B cell (primary cell): ENCODE results near the gene FREM2. TPM values are rescaled to one million over a fixed set of nuclear protein-coding genes. Genes with fewer than 3 reads are reported as not detected.

ENCODE experiments used
- ATAC-seq: fragments of 200-7000 bp; cut with Tn5 transposase; one replicate; pipeline ENCODE4 v1.10.0; 2021; ENCODE audit warnings: low read depth, mild to moderate bottlenecking, moderate number of reproducible peaks, moderate library complexity
- CTCF ChIA-PET: fragments of 350-600 bp; sonication (Branson Sonifier 250); formaldehyde crosslinking; loops from one replicate; lab custom pipeline; 2021; ENCODE audit warnings: antibody characterized with exemption, inconsistent platforms; lab: Charles Lee
- POLR2A ChIA-PET: fragments of 350-600 bp; sonication (Branson Sonifier 250); formaldehyde crosslinking; loops from one replicate; lab custom pipeline; 2021; ENCODE audit warnings: antibody characterized with exemption; lab: Charles Lee
- DNase-seq: peaks from one replicate; pipeline ENCODE4 v3.0.0; 2013
- H2AFZ ChIP-seq: 2 replicates; pipeline ENCODE4 v1.6.1; 2012; ENCODE audit warnings: mild to moderate bottlenecking, low read depth, low read length; ENCODE audit not compliant: insufficient read depth, poor library complexity, severe bottlenecking
- H3K27ac ChIP-seq, 2 donors: 1 replicate in 1 of 2; 2 replicates in 1 of 2; pipeline ENCODE4 v1.5.1; 2012 to 2013; ENCODE audit warnings: low read length in 2 of 2, mild to moderate bottlenecking in 2 of 2, moderate library complexity in 1 of 2
- H3K27me3 ChIP-seq, 4 experiments: fragments of 200-600 bp in 1 of 4; sonication (generic) in 1 of 4; replicated peaks in 1 of 4; 1 replicate in 2 of 4; 2 replicates in 2 of 4; pipeline versions ENCODE4 v1.6.1 to v1.7.0; 2013 to 2016; ENCODE audit warnings: low read length in 3 of 4, mild to moderate bottlenecking in 2 of 4, mixed read lengths in 1 of 4, moderate library complexity in 1 of 4; ENCODE audit not compliant: insufficient read depth in 4 of 4, control insufficient read depth in 3 of 4; ENCODE audit errors: control extremely low read depth in 1 of 4
- H3K36me3 ChIP-seq, 2 experiments: replicated peaks in 1 of 2; 1 replicate in 1 of 2; 2 replicates in 1 of 2; pipeline versions ENCODE4 v1.6.1 to v1.7.1; 2013; ENCODE audit warnings: low read length in 1 of 2; ENCODE audit not compliant: insufficient read depth in 2 of 2, control insufficient read depth in 1 of 2; ENCODE audit errors: control extremely low read depth in 1 of 2, extremely low read depth in 1 of 2
- H3K4me1 ChIP-seq, 2 donors: fragments of 200-600 bp in 1 of 2; sonication (generic) in 1 of 2; 1 replicate in 1 of 2; 2 replicates in 1 of 2; pipeline versions ENCODE4 v1.5.1 to v1.6.1; 2013 to 2017; ENCODE audit warnings: low read length in 2 of 2; ENCODE audit not compliant: control insufficient read depth in 2 of 2, insufficient read depth in 2 of 2
- H3K4me2 ChIP-seq: replicated peaks from 2 replicates; pipeline ENCODE3; 2012; ENCODE audit warnings: mild to moderate bottlenecking, low read depth, low read length; ENCODE audit not compliant: poor library complexity, severe bottlenecking
- H3K4me3 ChIP-seq, 5 experiments: fragments of 200-600 bp in 1 of 5; sonication (generic) in 1 of 5; 1 replicate in 3 of 5; 2 replicates in 2 of 5; pipeline versions ENCODE4 v1.5.1 to v1.7.0; 2011 to 2016; ENCODE audit warnings: low read length in 4 of 5, mild to moderate bottlenecking in 4 of 5, low read depth in 2 of 5, control low read depth in 1 of 5, moderate library complexity in 1 of 5; ENCODE audit not compliant: insufficient read depth in 1 of 5; ENCODE audit errors: control extremely low read depth in 1 of 5, extremely low read depth in 1 of 5
- H3K79me2 ChIP-seq: fragments of 200-600 bp; sonication (generic); one replicate; pipeline ENCODE4 v1.6.0; 2016; ENCODE audit warnings: low read length; ENCODE audit not compliant: control insufficient read depth, insufficient read depth
- H3K9ac ChIP-seq: fragments of 200-600 bp; sonication (generic); 2 replicates; pipeline ENCODE4 v1.6.1; 2017; ENCODE audit warnings: mild to moderate bottlenecking, low read length, moderate library complexity
- H3K9me3 ChIP-seq, 3 donors: one replicate each; pipeline versions ENCODE4 v1.6.1 to v1.7.1; 2013; ENCODE audit warnings: low read length in 2 of 3; ENCODE audit not compliant: control insufficient read depth in 2 of 3, insufficient read depth in 1 of 3; ENCODE audit errors: control extremely low read depth in 1 of 3
- H4K20me1 ChIP-seq: 2 replicates; pipeline ENCODE4 v1.6.0; 2012; ENCODE audit warnings: mild to moderate bottlenecking, low read length; ENCODE audit not compliant: insufficient read depth, control insufficient read depth, poor library complexity, severe bottlenecking
- H3K27ac Mint-ChIP-seq: one replicate; pipeline ENCODE4 v1.8.0; 2021; ENCODE audit warnings: mixed read lengths
- H3K27me3 Mint-ChIP-seq: one replicate; pipeline ENCODE4 v1.8.0; 2021; ENCODE audit warnings: mixed read lengths
- H3K4me1 Mint-ChIP-seq: one replicate; pipeline ENCODE4 v1.8.0; 2021; ENCODE audit warnings: mixed read lengths
- H3K4me3 Mint-ChIP-seq: one replicate; pipeline ENCODE4 v1.8.0; 2021; ENCODE audit warnings: mixed read lengths
- H3K9me3 Mint-ChIP-seq: one replicate; pipeline ENCODE4 v1.8.0; 2022; ENCODE audit warnings: mixed read lengths; ENCODE audit not compliant: insufficient read depth
- EZH2 ChIP-seq: IDR thresholded peaks from 2 replicates; pipeline ENCODE4 v1.6.1; 2012; ENCODE audit warnings: borderline replicate concordance, low read depth, mild to moderate bottlenecking, moderate library complexity, low read length; ENCODE audit not compliant: insufficient read depth, poor library complexity, severe bottlenecking
- WGBS: methylation state at CpG from one replicate; pipeline ENCODE4 v1.1.5; 2013; ENCODE audit warnings: missing lambda C conversion rate; ENCODE audit not compliant: insufficient coverage; 5-methylcytosine and 5-hydroxymethylcytosine counted together
- intact Hi-C: fragments of 100-400 bp; cut with micrococcal nuclease; formaldehyde crosslinking; loops from one replicate; pipeline ENCODE4 v1.10.0; 2022
- polyA plus RNA-seq: library from polyadenylated mRNA; depleted of rRNA; stranded (reverse); fragments of >200 nt; gene quantifications from 2 replicates; pipeline ENCODE4 v1.2.3, GENCODE V29; 2012
- total RNA-seq, 2 donors: library from RNA; stranded (reverse); fragments of 120-200 nt in 1 of 2; gene quantifications; 1 replicate in 1 of 2; 2 replicates in 1 of 2; pipeline versions ENCODE4 v1.2.3 to v1.2.4, GENCODE V29; 2013 to 2022
- TF ChIP-seq, protein P1 (sequence below): fragments of 200-600 bp; IDR thresholded peaks from one replicate; pipeline ENCODE4 v1.8.0; 2022; ENCODE audit warnings: antibody characterized with exemption, mild to moderate bottlenecking

FREM2 gene
- total and polyA plus RNA-seq, 2 donors (not counting 1 experiment from before 2014, with no cell fraction given) = not detected

GRCh38 chr13:38821770-38822551, 135.1 kb downstream of the FREM2 start:
- no peak overlapping the region for H3K27ac Mint-ChIP-seq
- H3K9ac ChIP-seq = no peak overlapping the region

GRCh38 chr13:38824342-38824741, 137.5 kb downstream of the FREM2 start:
- no peak overlapping the region for H2AFZ ChIP-seq
- no peak for DNase-seq
- ChIA-PET CTCF (no interaction called here), POLR2A (no interaction called here)
- intact Hi-C loops = no loop called here
- no peaks in the 10 kb centered on the region for H3K4me1 ChIP-seq
- no peaks in the 10 kb centered on the region for H3K36me3 ChIP-seq
- TF ChIP-seq EZH2 = no peak
- TF ChIP-seq, protein P1, sequence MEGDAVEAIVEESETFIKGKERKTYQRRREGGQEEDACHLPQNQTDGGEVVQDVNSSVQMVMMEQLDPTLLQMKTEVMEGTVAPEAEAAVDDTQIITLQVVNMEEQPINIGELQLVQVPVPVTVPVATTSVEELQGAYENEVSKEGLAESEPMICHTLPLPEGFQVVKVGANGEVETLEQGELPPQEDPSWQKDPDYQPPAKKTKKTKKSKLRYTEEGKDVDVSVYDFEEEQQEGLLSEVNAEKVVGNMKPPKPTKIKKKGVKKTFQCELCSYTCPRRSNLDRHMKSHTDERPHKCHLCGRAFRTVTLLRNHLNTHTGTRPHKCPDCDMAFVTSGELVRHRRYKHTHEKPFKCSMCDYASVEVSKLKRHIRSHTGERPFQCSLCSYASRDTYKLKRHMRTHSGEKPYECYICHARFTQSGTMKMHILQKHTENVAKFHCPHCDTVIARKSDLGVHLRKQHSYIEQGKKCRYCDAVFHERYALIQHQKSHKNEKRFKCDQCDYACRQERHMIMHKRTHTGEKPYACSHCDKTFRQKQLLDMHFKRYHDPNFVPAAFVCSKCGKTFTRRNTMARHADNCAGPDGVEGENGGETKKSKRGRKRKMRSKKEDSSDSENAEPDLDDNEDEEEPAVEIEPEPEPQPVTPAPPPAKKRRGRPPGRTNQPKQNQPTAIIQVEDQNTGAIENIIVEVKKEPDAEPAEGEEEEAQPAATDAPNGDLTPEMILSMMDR = no peak
- no peak overlapping the region for H3K4me3 ChIP-seq
- no peak overlapping the region for H3K27ac ChIP-seq
- Mint-ChIP-seq H3K4me1 (no peaks in the 10 kb centered on the region), H3K27me3 (no peaks in the 10 kb centered on the region), H3K27ac (no peak overlapping the region), H3K9me3 (no peaks in the 10 kb centered on the region), H3K4me3 (no peak overlapping the region)
- H4K20me1 ChIP-seq = no peaks in the 10 kb centered on the region
- no peaks in the 10 kb centered on the region for H3K79me2 ChIP-seq
- no peak for ATAC-seq
- 86% methylated on average over 2 of the region's 4 CpGs for WGBS
- no peak overlapping the region for H3K4me2 ChIP-seq
- no peak overlapping the region for H3K9ac ChIP-seq
- H3K27me3 ChIP-seq = no peaks in the 10 kb centered on the region
- H3K9me3 ChIP-seq = peaks cover 0 to 2% (median 0%) of the 10 kb centered on the region in 3 donors

More at GRCh38 chr13:38821770-38822551, 135.1 kb downstream of the FREM2 start:
- Histone ChIP-seq H3K27me3 (no peaks in the 10 kb centered on the region), H3K9me3 (no peaks in the 10 kb centered on the region), H3K4me3 (no peak overlapping the region), H3K36me3 (no peaks in the 10 kb centered on the region), H3K27ac (no peak overlapping the region), H3K79me2 (no peaks in the 10 kb centered on the region), H3K4me1 (no peaks in the 10 kb centered on the region), H4K20me1 (no peaks in the 10 kb centered on the region), H3K4me2 (no peak overlapping the region), H2AFZ (no peak overlapping the region)
- intact Hi-C loops = no loop called here
- WGBS = 85% methylated on average over 5 of the region's 8 CpGs
- no peaks in the 10 kb centered on the region for H3K9me3 Mint-ChIP-seq
- TF ChIP-seq, protein P1 = no peak
- no peak for TF ChIP-seq EZH2
- H3K4me3 Mint-ChIP-seq = no peak overlapping the region
- ATAC-seq = no peak
- H3K4me1 Mint-ChIP-seq = no peaks in the 10 kb centered on the region
- H3K27me3 Mint-ChIP-seq = no peaks in the 10 kb centered on the region
- CTCF ChIA-PET = no interaction called here
- no peak for DNase-seq
- POLR2A ChIA-PET = no interaction called here
